Caco-2 (cell line): ENCODE measurements around the gene ZNF268. TPM values are rescaled to one million over a fixed set of nuclear protein-coding genes. Genes with fewer than 3 reads are reported as not detected.
"Not testable (repeated sequence)": the region's sequence is repeated elsewhere in the genome, so short reads cannot be mapped to it uniquely, and the experiment has no call there.

Source experiments
- BruUV-seq: library from RNA; stranded (reverse); fragments of 400-500 nt; replicated peaks from 2 replicates; lab custom pipeline; 2021; lab: Mats Ljungman, UMichigan
- CTCF ChIA-PET: fragments of 300-600 bp; sonication (Branson Sonifier 250); formaldehyde crosslinking; loops from one replicate; lab custom pipeline; 2022; ENCODE audit warnings: antibody characterized with exemption; lab: Charles Lee
- POLR2A ChIA-PET: fragments of 300-600 bp; sonication (Branson Sonifier 250); formaldehyde crosslinking; loops from one replicate; lab custom pipeline; 2022; ENCODE audit warnings: antibody characterized with exemption; lab: Charles Lee
- DNase-seq, 2 experiments: peaks; one replicate each; pipeline versions ENCODE4 v3.0.0 to v3.0.0-alpha.2; 2020 to 2022
- H3K27me3 ChIP-seq: replicated peaks from 2 replicates; pipeline ENCODE4 v1.6.0; 2011; ENCODE audit warnings: low read length; ENCODE audit not compliant: control insufficient read depth, insufficient read depth
- H3K36me3 ChIP-seq: 2 replicates; pipeline ENCODE4 v1.5.1; 2011; ENCODE audit warnings: low read length; ENCODE audit not compliant: control insufficient read depth, insufficient read depth
- H3K4me1 ChIP-seq: fragments of 250-450 bp; sonication (Bioruptor Pico); 2 replicates; pipeline ENCODE4 v1.5.1; 2020; ENCODE audit warnings: mild to moderate bottlenecking
- H3K4me3 ChIP-seq: 2 replicates; pipeline ENCODE4 v1.5.1; 2011; ENCODE audit warnings: low read depth, mild to moderate bottlenecking, control low read depth, low read length
- H3K9me3 ChIP-seq: fragments of 250-450 bp; sonication (Bioruptor Pico); 2 replicates; pipeline ENCODE4 v1.5.1; 2020; ENCODE audit warnings: mild to moderate bottlenecking, moderate library complexity
- H3K27ac Mint-ChIP-seq: one replicate; pipeline ENCODE4 v1.8.0; 2022; ENCODE audit warnings: mixed read lengths; ENCODE audit not compliant: unreplicated experiment
- H3K27me3 Mint-ChIP-seq: one replicate; pipeline ENCODE4 v1.8.0; 2022; ENCODE audit warnings: mixed read lengths; ENCODE audit not compliant: insufficient read depth, unreplicated experiment
- H3K36me3 Mint-ChIP-seq: one replicate; pipeline ENCODE4 v1.8.0; 2022; ENCODE audit warnings: mild to moderate bottlenecking, mixed read lengths; ENCODE audit not compliant: insufficient read depth, unreplicated experiment
- H3K4me1 Mint-ChIP-seq: one replicate; pipeline ENCODE4 v1.8.0; 2022; ENCODE audit warnings: low read depth, mixed read lengths; ENCODE audit not compliant: unreplicated experiment
- H3K4me3 Mint-ChIP-seq: one replicate; pipeline ENCODE4 v1.8.0; 2022; ENCODE audit warnings: mild to moderate bottlenecking, moderate library complexity, mixed read lengths; ENCODE audit not compliant: unreplicated experiment
- H3K9me3 Mint-ChIP-seq: one replicate; pipeline ENCODE4 v1.8.0; 2022; ENCODE audit warnings: mixed read lengths; ENCODE audit not compliant: unreplicated experiment
- CTCF ChIP-seq, 2 experiments: fragments of 200-600 bp in 1 of 2; IDR thresholded peaks; 1 replicate in 1 of 2; 2 replicates in 1 of 2; pipeline versions ENCODE4 v1.5.1 to v1.8.0; 2011 to 2022; ENCODE audit warnings: antibody characterized with exemption in 1 of 2, control low read depth in 1 of 2, inconsistent platforms in 1 of 2, low read depth in 1 of 2, low read length in 1 of 2, mild to moderate bottlenecking in 1 of 2, moderate library complexity in 1 of 2; ENCODE audit not compliant: insufficient read depth in 1 of 2, severe bottlenecking in 1 of 2, unreplicated experiment in 1 of 2
- intact Hi-C: fragments of 100-400 bp; cut with micrococcal nuclease; formaldehyde crosslinking; loops from one replicate; pipeline ENCODE4 v1.10.0; 2022; ENCODE audit not compliant: unreplicated experiment
- total RNA-seq: library from RNA; stranded (reverse); gene quantifications from 2 replicates; pipeline ENCODE4 v1.2.3, GENCODE V29; 2022

Gene ZNF268
- total RNA-seq, 1 experiment from 2014 or later: 32.0 TPM

DNA sequence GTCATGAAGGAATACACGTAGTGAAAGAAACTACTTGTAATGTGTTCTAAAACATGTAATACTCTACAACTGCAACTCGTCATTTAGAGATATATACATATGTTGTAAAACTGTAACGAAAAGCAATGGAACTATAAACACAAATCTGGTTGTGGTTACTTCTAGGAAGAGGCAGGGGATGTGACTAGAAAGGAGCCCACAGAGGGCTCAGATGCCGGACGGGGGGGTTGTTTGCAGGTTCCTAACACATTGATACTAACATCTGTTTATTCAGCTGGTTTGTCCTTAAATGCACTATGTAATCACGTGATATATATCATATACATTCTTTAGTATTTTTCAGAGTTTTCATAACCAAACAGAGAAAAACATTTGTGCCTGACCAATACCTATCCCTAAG, 70.4 kb downstream of the ZNF268 start:
- ChIA-PET CTCF (no interaction called here), POLR2A (no interaction called here)
- Histone ChIP-seq H3K27me3 (no peaks in the 10 kb centered on the region), H3K4me1 (no peaks in the 10 kb centered on the region), H3K4me3 (no peak overlapping the region), H3K36me3 (no peaks in the 10 kb centered on the region), H3K9me3 (no peaks in the 10 kb centered on the region)
- Mint-ChIP-seq H3K9me3 (peaks cover 59% of the 10 kb centered on the region), H3K36me3 (no peaks in the 10 kb centered on the region), H3K27ac (no peak overlapping the region), H3K4me1 (no peaks in the 10 kb centered on the region), H3K27me3 (no peaks in the 10 kb centered on the region), H3K4me3 (no peak overlapping the region)
- no TSS peak for BruUV-seq
- TF ChIP-seq CTCF (IDR thresholded peaks at IDR 0.05; ENCODE audit: insufficient read depth in 1 of 2, low read depth in 1 of 2, low read length in 1 of 2, severe bottlenecking in 1 of 2, unreplicated experiment in 1 of 2): no peak
- no peak for DNase-seq
- intact Hi-C loops: no loop called here

GRCh38 chr12:133255833-133256232, 74.5 kb downstream of the ZNF268 start:
- DNase-seq, H3K27me3 Mint-ChIP-seq, H3K36me3 ChIP-seq, POLR2A ChIA-PET, H3K4me1 Mint-ChIP-seq, H3K4me3 Mint-ChIP-seq, BruUV-seq, H3K4me1 ChIP-seq, H3K27me3 ChIP-seq, H3K27ac Mint-ChIP-seq, CTCF ChIA-PET, H3K9me3 ChIP-seq, intact Hi-C loops, H3K4me3 ChIP-seq, H3K36me3 Mint-ChIP-seq: not testable (repeated sequence)
- H3K9me3 Mint-ChIP-seq: peaks cover 44% of the 10 kb centered on the region

DNA sequence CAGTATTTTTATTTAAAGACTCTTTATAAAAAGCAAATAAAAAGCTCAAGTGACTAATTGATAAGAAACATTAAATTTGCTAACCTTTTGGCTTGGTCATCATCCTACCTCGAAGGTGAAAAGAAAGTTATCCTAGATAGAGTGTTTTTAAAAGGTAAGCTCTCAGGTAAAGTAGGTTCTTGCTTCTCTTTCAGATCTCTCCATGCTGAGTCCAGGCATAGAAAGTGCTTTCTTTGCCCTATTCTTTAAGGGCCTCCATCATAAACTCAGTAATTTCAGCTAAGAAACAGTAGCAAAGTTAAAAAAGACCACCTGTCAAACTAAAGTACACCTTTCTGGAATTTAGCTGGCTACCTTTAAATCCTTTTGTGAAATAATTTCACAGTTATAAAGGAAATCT, 75.0 kb downstream of the ZNF268 start:
- Mint-ChIP-seq H3K9me3 (peaks cover 44% of the 10 kb centered on the region), H3K4me1 (no peaks in the 10 kb centered on the region), H3K27ac (no peak overlapping the region), H3K4me3 (no peak overlapping the region), H3K27me3 (no peaks in the 10 kb centered on the region), H3K36me3 (no peaks in the 10 kb centered on the region)
- Histone ChIP-seq H3K36me3 (no peaks in the 10 kb centered on the region), H3K4me3 (no peak overlapping the region), H3K27me3 (no peaks in the 10 kb centered on the region), H3K4me1 (no peaks in the 10 kb centered on the region), H3K9me3 (no peaks in the 10 kb centered on the region)
- intact Hi-C loops: no loop called here
- ChIA-PET POLR2A (no interaction called here), CTCF (no interaction called here)
- BruUV-seq: no TSS peak
- no peak for TF ChIP-seq CTCF (IDR thresholded peaks at IDR 0.05; ENCODE audit: insufficient read depth in 1 of 2, low read depth in 1 of 2, low read length in 1 of 2, severe bottlenecking in 1 of 2, unreplicated experiment in 1 of 2)
- no peak for DNase-seq

DNA sequence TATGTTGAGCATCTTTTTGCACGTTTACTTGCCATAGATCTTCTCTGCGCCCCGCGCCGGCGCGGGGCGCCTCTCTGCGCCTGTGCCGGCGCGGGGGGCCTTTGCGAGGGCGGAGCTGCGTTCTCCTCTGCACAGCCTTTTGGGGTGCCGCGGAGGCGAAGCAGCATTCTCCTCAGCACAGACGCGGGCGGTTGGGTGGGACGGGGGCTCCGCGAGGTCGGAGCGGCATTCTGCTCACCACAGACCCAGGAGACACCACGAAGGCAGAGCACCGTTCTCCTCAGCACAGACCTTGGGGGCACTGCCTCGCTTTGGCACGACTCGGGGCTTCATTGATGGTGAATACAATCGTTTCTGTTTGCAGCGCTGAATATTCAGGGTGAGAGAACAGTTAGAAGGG, 82.9 kb downstream of the ZNF268 start:
- Histone ChIP-seq H3K36me3 (no peaks in the 10 kb centered on the region), H3K4me3 (no peak overlapping the region), H3K27me3 (no peaks in the 10 kb centered on the region), H3K4me1 (no peaks in the 10 kb centered on the region), H3K9me3 (no peaks in the 10 kb centered on the region)
- ChIA-PET POLR2A (no interaction called here), CTCF (no interaction called here)
- Mint-ChIP-seq H3K4me1 (no peaks in the 10 kb centered on the region), H3K36me3 (no peaks in the 10 kb centered on the region), H3K9me3 (no peaks in the 10 kb centered on the region), H3K27me3 (no peaks in the 10 kb centered on the region), H3K4me3 (no peak overlapping the region), H3K27ac (no peak overlapping the region)
- no TSS peak for BruUV-seq
- no peak for DNase-seq
- intact Hi-C loops: no loop called here
- no peak for TF ChIP-seq CTCF (IDR thresholded peaks at IDR 0.05; ENCODE audit: insufficient read depth in 1 of 2, low read depth in 1 of 2, low read length in 1 of 2, severe bottlenecking in 1 of 2, unreplicated experiment in 1 of 2)
